ENCODE measurements around the gene TNFAIP2.

- TF ChIP-seq CTCF (conservative IDR thresholded peaks at IDR 0.05; ENCODE audit: low read length) (no peak), EZH2phosphoT487 (IDR thresholded peaks at IDR 0.05; ENCODE audit: borderline replicate concordance, low read depth, low read length) (no peak)
These were observed 4.4 kb upstream of the TNFAIP2 start for GRCh38 chr14:103118663-103119404.
